Measurements from ENCODE around the gene SLC4A8. TPM values are rescaled to one million over a fixed set of nuclear protein-coding genes. Genes with fewer than 3 reads are reported as not detected.

Gene SLC4A8
- total RNA-seq, 1 donor from 2014 or later: 1.9 TPM

GRCh38 chr12:51528852-51529650 lies 104.4 kb downstream of the SLC4A8 start:
- DNase-seq: no peak

GRCh38 chr12:51529651-51529970 lies 105.0 kb downstream of the SLC4A8 start:
- DNase-seq: no peak

GRCh38 chr12:51530208-51530607 lies 105.6 kb downstream of the SLC4A8 start:
- no peak for DNase-seq

GRCh38 chr12:51531284-51531977 lies 106.8 kb downstream of the SLC4A8 start:
- no peak for DNase-seq

GRCh38 chr12:51531978-51532497 lies 107.4 kb downstream of the SLC4A8 start:
- DNase-seq: no peak

- no peak for DNase-seq
These were observed 109.2 kb downstream of the SLC4A8 start for GRCh38 chr12:51533799-51534198.

GRCh38 chr12:51534216-51535074 lies 109.8 kb downstream of the SLC4A8 start:
- no peak for DNase-seq

GRCh38 chr12:51536159-51536558 lies 111.5 kb downstream of the SLC4A8 start:
- DNase-seq: no peak

GRCh38 chr12:51538149-51538548 lies 113.5 kb downstream of the SLC4A8 start:
- DNase-seq: no peak

GRCh38 chr12:51538599-51538998 lies 114.0 kb downstream of the SLC4A8 start:
- DNase-seq: no peak

- DNase-seq: no peak
These were observed 116.4 kb downstream of the SLC4A8 start for GRCh38 chr12:51540996-51541395.

GRCh38 chr12:51546097-51546496 lies 121.5 kb downstream of the SLC4A8 start:
- DNase-seq: no peak

- no peak for DNase-seq
These were observed 123.0 kb downstream of the SLC4A8 start for GRCh38 chr12:51547606-51548005.

- no peak for DNase-seq
These were observed 123.6 kb downstream of the SLC4A8 start for GRCh38 chr12:51548241-51548640.

GRCh38 chr12:51549637-51550036 lies 125.0 kb downstream of the SLC4A8 start:
- DNase-seq: no peak

Other genes with a start within 250 kb of the SLC4A8 start
- gene POU6F1, start 206.8 kb upstream of the SLC4A8 start, total RNA-seq: 4.8 TPM
- gene DAZAP2, start 186.0 kb upstream of the SLC4A8 start, total RNA-seq: 50.2 TPM
- 11.9 TPM for gene SMAGP, start 154.4 kb upstream of the SLC4A8 start, total RNA-seq
- 5.6 TPM for gene BIN2, start 100.7 kb upstream of the SLC4A8 start, total RNA-seq
- gene CELA1, start 78.2 kb upstream of the SLC4A8 start, total RNA-seq: not detected
- gene GALNT6, start 33.4 kb upstream of the SLC4A8 start, total RNA-seq: 4.9 TPM
- 4.1 TPM for gene SCN8A, start 166.4 kb downstream of the SLC4A8 start, total RNA-seq